CD4-positive, alpha-beta T cell treated with Interleukin-1 beta for 1 hour (primary cell): ENCODE results near the gene FOXC1.

Experiments used
- DNase-seq, 2 donors: peaks; one replicate each; pipeline ENCODE4 v3.0.0-alpha.2; 2020 to 2022

FOXC1 gene

DNA sequence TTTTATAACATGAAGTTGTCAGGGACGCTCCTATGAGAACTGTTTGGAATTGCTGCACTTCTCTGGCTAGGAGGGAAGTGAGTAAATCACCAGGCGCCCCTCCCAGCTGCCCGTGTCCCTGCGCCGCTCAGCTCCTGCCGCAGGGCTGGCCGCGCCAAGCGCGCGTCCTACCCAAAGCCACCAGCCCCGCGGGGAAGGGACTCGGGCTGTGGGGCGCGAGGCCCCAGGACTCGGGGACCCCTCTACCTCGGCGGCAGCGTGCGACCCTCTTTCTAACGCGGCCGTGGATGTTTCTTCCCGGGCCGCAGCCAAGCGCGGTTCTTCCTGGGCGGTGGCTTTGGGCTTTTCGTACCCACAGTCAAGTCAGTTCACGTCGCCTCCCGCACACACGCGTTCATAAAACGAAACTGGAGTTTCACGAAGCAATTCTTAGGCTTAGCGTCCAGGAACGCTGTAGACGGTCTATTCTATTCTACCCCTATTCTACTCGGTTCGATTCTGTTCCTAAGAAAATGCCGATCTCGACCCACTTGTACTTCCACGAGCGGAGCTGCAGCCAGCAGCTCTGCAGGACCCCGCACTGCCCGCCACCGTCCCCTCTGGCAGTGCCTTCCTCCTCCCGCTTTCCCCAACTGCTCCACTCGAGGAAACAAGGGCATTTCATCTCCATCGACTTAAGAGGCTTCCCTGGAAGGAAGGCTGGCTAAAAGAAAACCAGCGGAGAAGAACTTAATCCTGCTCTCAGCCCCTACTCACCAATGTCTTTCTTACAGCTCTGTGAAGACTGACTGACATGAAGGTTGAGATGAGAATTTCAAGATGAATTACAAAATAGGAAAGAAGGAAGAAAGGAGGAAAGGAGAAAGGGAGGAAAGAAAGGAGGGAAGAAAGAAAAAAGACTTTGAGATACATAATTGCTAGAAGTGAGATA, 15.4 kb downstream of the FOXC1 start:
- no peak for DNase-seq

DNA sequence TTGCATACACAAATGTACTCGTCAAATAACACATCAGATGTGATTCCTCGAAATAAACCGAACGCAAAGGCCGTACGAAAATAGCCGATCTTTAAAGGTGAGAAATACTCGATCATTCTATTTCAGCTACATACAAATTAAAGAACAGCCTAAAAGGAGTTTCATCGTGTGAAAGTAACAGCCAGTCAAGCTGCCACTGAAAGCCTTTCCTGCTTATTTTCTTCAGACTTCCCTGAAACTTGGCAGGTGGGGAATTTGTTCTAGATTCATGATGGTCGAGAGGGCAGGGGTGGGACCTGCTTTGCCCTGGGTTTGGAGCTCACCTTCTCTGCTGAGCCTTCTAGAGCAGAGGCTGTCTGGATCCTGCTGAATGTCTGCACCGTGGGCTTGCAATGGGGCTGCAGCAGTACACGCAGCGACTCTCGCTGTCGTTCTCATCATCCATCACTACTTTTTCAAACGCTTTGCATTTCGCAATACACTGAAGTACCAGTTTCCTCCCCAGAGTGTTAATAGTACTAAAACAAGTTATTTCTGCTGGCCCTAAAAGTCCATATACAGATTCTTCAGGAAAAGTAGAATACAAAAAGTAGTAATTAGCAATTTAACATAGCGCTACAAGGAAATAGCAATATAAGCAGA, 16.2 kb downstream of the FOXC1 start:
- no peak for DNase-seq

DNA sequence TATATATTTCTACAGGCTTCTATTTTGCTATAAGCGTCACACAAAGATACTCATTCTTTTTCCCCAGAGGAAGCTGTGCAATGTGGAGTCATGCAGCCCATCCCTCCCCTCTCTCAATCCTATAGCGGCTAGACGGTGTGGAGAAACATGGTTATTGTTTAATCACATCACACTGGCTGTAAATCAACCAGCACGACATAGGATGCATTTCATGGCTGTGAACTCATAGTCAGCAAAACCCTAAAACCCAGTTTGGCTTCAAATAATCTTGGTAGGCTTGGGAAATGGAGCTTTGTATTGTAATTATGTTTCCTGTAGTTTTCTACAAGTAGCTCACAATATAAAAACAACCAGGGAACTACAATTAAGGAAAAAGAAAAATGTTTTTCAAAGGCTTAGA, 16.8 kb downstream of the FOXC1 start:
- DNase-seq, result no peak

DNA sequence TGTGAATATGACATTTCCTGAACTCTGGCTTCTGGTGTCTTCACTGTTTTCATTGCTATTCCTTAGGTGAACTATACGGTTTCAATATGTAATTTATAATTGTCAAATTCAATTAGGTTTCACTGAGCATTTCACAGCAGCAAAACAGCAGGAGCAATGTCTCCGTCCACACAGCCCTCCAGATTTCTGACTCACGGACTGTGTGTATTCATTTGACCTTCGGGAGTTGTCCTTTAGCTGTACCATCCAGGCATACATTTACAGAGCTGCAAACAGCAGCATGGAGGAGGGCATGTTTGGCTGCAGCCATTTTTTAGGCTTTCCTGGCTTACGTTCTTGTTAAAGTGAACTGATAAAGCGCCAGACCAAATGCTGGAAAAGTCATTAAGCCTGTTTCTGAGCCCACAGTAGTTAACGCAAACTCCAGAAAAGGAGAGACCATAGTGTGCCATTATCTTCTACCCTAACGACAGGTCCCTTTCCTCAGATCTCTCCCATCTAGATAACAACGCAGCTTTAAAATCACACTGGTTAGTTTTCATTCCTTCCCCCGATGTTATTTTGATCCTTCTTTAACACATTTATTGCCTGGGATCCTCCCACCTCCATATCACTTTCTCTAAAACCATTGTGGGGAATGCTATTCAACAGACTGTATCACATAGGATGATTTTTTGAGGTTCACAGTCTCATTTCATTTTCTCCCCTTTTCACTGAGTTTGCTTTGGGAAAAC, 18.3 kb downstream of the FOXC1 start:
- DNase-seq, result no peak

DNA sequence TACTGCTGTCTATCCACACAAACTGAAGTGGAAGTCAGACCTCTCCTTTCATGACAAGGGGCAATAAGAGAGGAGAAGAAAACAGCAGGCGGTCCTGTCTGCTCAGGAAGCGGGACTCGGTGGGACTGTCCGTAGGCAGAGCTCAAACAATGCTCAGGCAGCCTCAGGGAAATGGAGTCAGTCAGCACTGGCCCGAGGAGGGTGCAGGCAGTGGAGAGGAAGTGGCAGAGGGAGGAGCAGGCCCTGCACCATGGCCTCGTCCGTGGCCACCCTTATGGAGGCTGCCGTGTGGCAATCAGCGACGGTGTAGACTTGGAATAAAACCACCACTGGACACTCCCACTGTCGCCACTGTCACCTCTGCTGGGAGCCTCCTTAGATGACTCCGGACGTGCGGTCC, 19.6 kb downstream of the FOXC1 start:
- no peak for DNase-seq

DNA sequence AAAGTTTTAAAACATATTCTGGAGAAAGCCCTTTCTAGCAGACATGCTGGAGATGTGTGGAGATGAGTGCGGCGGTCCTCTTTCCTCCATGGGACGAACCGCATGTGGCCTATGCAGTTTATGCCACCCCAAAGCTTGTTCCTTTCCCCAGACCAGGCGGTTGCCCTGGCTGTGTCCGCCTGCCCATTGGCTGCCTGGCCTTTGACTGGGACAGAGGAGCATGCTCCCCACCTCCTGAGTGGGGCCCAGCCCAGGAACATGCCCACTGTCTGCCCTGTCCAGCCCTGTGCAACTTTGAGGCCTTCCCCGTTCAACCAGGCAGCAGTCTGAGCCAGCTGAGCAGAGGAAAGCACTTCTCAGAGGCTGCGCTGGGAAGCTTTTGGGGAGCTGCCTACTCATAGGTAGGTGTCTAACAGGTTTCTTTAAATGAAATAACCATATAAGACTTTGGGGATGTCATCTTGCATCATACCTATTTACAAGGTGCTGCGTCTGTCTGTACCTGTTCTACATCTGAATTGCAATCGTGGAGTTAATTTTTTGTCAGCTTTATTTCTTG, 20.6 kb downstream of the FOXC1 start:
- DNase-seq, result no peak

DNA sequence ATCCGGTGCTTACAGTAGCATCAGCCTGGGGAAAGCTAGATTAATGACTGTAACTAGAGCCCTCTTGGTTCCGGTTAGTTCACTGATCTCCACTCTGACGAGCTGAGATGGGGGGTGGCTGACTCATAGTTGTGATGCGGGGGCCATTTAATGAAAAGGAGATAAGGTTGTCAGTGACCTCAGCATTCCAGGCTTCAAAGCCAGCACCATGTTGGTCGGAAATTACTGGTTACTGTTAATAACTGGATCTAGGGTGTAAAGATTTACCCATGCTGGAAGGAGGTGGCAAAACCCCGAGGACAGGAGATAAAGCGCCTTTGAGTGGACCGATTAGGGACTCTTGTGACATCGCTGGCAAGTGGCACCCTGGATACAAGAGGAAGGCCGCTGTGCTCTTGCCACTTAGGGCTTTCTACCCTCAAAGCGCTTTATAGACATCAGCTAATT, 21.1 kb downstream of the FOXC1 start:
- DNase-seq, result no peak

DNA sequence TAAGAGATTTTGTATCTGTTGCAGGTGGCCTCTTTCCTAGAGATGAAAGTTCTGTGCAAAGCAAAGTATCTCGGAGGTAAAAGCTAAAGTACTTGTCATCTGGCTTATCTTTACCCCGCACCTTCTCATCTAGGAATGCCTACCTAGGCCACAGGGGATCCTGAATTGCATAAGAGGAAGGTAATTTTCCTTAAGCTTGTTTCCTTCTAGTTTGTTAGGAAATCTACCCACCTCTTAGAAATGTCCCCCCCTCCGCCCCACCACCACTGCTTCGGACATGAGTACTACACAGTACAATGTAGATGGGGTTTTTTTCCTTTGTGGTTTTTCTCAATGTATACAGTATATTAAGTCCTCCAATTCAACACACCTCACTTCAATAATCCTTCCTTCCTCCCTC, 21.5 kb downstream of the FOXC1 start:
- DNase-seq, result no peak

DNA sequence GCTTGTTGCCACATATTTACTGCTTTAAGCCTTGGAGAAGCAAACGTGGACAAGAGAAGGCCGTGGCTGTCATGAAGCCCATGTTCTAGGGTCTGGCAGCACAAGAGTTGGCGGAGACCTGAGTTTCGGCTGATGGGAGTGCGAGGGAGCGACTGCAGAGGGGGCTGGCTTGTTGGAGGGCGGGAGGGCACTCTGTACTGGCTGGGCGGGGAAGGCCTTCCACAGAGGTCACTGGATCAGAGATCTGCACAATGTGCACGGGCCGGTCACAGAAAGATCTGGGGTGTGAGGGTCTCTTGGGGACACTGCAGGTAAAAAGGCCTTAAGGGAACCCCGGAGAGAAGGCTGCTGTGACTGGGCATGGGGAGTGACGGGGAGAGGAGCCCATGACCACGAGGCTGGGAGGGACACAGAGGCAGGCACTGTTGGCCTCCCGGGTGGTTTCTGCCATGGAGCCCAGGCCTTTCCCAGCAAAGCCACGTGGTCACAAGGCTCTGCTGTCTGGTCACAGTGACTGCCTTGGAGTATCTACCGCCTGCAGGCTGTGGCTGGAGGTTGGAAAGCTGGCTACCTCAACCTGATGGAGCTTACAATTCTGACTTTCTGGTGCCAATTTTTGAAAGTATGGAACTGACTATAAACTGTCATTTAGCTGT, 23.8 kb downstream of the FOXC1 start:
- DNase-seq, result no peak

DNA sequence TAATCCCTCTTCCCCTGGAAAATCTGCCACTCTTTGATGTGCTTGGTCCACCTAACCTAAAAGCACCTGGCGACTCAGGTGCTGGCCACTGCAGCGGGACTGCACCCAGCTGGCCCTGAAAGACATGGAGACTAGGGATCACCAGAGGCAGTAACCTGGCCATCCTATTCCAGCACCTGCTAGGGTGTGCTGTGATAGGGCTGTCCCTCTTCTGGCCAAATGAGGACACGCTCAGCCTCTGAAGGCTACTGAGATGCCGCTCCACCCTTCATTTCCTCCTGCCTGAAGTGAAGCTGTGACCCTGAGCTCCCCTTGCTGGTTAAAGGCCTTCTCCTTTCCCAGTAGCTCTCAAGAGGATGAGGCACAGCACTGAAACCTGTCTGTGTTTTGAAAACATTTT, 24.4 kb downstream of the FOXC1 start:
- no peak for DNase-seq

DNA sequence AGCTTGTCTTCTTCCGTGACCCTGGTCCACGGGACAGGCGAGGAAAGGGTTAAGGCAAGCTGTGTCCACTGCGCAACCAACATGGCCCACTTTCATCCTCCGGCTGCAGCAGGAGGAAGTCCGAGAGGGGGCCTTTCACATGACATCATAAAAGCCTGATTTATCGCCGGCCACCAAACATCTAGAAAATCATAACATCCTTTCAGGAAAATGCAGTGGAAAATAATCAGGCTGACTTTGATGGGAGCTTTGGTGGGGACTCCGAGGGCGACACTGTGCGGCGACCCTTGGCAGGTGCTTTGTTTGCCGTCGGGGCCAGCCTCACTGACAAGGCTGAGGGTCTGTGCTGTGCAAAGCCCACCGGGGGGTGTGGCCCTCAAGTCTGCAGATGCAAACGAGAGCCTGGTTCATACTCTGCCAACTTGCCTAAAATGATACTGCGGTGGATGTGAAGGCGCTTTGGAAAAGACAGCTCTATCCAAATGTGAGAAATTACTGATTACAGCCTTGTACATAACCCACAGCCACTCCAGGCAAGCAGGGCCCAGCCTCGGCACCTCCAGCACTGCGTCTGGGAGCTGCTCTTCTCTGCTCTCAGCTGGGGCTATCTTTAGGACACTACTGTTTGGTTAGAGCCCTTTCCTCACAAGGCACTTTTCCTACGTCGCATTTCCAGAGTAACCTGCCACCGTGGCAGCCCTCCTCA, 25.7 kb downstream of the FOXC1 start:
- no peak for DNase-seq

DNA sequence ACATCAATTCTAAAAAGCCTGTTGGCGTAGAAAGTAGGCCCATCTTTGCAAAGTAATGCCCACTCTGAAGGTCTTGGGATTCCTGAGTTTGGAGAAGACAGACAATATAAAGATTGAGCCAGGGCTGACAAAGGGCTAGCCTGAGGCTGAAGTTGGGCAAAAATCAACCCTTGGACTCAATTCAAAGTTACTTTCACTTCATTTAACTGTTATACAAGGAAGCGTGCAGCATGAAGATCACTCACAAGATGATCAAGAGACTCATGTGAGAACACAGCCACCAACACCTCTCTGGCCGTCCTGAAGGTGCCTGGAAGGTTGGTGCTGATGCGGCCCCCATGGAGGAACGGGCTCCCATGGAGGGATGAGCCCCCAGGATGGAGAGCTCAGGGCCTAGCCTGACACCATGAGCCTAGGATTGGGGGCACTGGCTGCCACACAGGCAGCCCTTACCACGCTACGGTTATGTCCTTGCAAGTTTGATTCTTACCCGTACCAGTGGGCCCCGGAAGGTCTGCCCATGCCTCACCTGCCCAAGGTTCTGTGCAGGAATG, 26.6 kb downstream of the FOXC1 start:
- no peak for DNase-seq

DNA sequence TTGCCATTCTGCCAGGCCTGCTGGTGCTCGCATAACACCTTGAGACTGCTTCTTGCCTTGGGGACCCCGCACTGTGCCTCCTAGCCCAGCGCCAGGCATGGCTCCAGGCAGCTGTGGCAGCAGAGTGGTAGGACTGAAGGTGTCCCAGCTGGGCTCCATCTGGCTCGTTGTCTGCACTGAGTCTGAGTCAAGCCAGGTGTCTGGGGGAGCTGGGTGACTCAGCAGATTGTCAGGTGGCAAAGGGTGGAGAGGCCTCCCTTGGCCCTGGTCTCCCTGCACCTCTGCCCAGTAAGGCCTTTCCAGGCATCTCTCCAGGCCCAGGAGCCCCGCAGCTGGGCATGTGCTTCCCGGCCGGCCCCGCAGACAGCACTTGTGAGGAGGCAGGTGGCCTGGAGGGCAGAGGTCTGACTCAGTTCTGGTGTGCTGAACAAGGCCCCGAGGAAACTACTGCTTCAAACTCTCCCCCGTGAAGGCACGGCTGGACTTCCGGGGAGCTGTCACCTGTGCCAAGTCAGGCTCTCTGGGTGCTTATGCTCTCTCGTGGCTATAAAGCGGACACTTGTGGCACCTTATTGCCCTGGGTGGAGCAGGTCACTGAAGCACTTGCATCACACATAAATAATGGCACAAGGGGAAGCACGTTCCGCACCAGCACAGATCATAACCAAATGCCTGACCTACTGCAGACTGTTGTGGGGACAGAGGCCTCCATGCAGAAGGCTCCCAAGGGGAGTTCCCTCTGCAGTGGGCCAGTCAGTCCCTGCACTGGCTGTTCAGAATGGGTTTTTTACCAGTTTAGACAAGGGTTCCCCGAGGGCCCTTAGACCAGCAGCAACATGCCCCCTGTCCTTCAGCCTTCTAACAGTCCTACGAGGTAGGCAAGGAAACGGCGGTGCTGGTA, 27.5 kb downstream of the FOXC1 start:
- no peak for DNase-seq

DNA sequence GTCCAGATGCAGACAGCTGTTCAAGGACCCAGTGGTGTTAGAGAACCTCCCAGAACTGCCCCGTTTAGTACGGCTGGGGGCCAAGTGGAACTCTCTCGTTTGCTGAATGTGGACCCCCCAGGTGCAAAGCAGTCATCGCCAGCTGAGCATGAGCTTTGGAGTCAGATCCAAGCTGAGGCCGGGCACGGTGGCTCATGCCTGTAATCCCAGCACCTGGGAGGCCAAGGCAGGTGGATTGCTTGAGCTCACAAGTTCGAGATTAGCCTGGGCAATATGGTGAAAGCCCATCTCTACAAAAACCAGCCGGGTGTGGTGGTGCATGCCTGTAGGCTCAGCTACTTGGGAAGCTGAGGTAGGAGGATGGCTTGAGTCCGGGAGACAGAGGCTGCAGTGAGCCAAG, 29.7 kb downstream of the FOXC1 start:
- DNase-seq, result no peak

DNA sequence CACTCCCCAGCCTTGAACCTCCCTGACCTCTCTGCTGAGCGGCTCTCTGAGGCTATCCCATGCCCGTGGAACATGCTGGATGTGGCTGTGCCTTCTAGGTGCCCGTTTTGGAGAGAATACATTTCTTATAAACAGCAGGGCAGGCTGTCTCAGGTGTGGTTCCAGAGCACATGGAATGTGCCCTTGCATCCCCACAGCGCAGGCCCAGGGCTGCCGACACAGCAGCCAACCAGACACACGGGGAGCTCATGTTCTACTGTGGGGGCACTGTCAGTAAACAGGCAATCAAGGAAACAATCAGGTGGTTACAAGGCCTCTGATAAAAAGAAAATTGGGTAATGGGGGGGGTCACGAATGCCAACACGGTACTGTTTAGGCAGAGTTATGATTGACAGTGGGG, 30.8 kb downstream of the FOXC1 start:
- DNase-seq, result no peak

DNA sequence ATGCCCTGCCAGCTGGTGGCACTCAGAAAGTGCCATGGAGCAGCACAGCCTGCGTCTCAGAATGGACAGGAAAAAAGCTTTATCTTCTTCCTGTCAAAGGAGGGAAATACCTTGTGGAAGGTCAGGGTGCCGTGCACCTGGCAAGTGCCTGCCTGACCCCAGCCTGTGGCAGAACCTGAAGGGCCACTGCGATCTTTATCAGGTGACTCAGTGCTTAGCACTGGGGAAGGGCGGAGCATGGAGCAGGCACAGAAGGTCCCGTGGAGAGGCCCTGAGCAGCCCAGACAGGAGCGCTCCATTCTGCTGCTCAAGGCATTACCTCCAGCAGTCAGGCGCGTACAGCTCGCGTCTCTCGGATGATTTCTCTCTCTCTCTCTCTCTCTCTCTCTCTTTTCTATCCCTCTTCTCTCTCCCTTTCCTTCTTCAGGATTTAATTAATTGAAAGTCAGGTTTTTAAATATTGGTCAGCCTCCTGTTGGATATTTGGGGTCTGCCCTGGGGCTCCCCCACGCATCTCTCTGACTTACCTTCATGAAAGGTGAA, 31.7 kb downstream of the FOXC1 start:
- no peak for DNase-seq

DNA sequence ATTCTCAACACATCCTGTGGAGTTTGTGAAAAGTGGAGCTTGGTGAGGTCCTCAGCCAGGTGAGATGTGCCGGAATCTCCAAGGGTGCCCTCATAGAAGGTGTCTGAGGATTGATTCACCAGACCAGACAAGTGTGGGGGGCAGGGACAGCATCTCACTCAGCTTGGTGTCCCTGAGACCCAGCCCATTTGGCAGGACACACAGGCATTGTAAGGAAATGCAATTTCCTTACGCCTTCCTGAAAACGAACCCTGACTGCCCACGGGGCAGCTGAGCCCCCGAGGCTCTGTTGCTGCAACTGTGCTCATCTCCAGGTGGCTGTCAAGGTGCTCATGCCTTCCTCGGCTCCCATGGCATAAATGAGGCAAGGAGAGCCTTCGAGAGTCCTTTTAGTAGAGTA, 33.4 kb downstream of the FOXC1 start:
- DNase-seq, result no peak

DNA sequence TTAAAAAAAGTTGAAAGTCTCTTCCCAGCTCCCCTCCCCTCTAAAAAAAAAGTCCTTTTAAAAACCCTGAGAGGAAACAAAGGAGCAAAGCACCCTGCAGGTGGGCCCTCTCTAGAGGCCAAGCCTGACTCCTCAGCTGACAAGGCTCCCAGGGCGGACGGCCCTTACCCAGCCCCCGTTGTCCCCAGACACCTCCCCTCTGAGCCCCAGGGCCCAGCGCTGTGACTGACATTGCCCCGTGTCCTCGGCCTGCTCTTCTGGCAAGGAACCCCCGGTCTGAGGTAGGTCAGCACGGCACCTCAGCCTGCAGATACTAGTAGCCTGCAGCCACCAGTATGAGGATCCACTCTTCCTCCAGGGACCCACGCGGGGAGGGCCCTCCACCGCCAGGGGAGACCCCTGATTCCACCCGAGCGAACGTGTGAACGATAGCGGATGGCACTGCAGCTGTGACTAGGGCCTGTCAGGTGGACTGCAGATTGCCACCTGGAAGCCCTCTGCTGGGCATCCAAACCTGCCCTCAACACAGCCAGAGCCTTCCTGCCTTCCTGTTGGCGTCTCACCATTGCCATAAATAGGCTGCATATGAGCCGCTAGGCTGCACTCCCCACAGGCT, 34.2 kb downstream of the FOXC1 start:
- no peak for DNase-seq

DNA sequence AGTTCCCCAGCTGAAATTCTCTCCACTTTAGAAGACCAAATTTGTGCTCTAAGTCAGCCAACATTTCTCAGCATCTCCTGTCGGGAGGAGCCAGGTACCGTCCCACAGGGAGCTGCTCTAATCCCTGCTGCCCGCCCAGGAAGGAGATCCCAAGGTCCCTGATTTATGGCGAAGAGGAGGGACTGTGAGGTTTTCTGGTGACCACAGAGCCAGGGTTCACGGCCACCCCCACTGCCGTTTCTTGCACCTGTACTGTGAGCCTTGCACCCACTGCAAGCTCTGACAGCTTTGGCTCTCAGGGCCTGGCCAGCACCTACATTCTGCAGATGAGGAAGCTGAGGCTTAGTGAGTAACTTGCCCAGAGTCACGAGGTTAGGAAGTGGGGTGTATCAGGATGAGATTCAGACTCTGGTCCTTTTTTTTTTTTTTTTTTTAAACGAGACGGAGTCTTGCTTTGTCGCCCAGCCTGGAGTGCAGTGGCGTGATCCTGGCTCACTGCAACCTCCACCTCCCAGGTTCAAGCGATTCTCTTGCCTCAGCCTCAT, 34.9 kb downstream of the FOXC1 start:
- DNase-seq, result no peak
